Measurements from ENCODE around the gene CAPN15.

Gene CAPN15

GRCh38 chr16:583470-583814, 55.9 kb downstream of the CAPN15 start:
- Histone ChIP-seq H2AFZ (ENCODE audit: low read length) (no peak overlapping the region), H3K4me1 (ENCODE audit: insufficient read depth, low read length, poor library complexity, severe bottlenecking) (no peaks in the 10 kb centered on the region), H3K9me2 (replicated peaks; ENCODE audit: low read depth, low read length) (no peaks in the 10 kb centered on the region), H3K4me3 (ENCODE audit: low read length, poor library complexity, severe bottlenecking) (no peak overlapping the region), H4K20me1 (ENCODE audit: insufficient read depth, low read length, poor library complexity, severe bottlenecking) (no peaks in the 10 kb centered on the region), H3K36me3 (ENCODE audit: insufficient read depth, low read length) (no peaks in the 10 kb centered on the region), H3K4me2 (ENCODE audit: low read depth, low read length, poor library complexity, severe bottlenecking) (no peak overlapping the region), H3K79me2 (ENCODE audit: insufficient read depth, low read length) (peaks cover 11% of the 10 kb centered on the region; the same call in 1 of the 2 replicates), H3K27me3 (ENCODE audit: insufficient read depth, low read length, poor library complexity, severe bottlenecking) (no peaks in the 10 kb centered on the region), H3K9ac (ENCODE audit: low read depth, low read length, poor library complexity, severe bottlenecking) (no peak overlapping the region), H3K9me3 (ENCODE audit: insufficient read depth, low read depth, low read length) (no peaks in the 10 kb centered on the region), H3F3A (ENCODE audit: low read depth) (no peaks in the 10 kb centered on the region)
- no peak for TF ChIP-seq EZH2phosphoT487 (IDR thresholded peaks at IDR 0.05; ENCODE audit: borderline replicate concordance)
- TF ChIP-seq, protein P1, sequence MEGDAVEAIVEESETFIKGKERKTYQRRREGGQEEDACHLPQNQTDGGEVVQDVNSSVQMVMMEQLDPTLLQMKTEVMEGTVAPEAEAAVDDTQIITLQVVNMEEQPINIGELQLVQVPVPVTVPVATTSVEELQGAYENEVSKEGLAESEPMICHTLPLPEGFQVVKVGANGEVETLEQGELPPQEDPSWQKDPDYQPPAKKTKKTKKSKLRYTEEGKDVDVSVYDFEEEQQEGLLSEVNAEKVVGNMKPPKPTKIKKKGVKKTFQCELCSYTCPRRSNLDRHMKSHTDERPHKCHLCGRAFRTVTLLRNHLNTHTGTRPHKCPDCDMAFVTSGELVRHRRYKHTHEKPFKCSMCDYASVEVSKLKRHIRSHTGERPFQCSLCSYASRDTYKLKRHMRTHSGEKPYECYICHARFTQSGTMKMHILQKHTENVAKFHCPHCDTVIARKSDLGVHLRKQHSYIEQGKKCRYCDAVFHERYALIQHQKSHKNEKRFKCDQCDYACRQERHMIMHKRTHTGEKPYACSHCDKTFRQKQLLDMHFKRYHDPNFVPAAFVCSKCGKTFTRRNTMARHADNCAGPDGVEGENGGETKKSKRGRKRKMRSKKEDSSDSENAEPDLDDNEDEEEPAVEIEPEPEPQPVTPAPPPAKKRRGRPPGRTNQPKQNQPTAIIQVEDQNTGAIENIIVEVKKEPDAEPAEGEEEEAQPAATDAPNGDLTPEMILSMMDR (conservative IDR thresholded peaks at IDR 0.05; ENCODE audit: low read length), result no peak

DNA sequence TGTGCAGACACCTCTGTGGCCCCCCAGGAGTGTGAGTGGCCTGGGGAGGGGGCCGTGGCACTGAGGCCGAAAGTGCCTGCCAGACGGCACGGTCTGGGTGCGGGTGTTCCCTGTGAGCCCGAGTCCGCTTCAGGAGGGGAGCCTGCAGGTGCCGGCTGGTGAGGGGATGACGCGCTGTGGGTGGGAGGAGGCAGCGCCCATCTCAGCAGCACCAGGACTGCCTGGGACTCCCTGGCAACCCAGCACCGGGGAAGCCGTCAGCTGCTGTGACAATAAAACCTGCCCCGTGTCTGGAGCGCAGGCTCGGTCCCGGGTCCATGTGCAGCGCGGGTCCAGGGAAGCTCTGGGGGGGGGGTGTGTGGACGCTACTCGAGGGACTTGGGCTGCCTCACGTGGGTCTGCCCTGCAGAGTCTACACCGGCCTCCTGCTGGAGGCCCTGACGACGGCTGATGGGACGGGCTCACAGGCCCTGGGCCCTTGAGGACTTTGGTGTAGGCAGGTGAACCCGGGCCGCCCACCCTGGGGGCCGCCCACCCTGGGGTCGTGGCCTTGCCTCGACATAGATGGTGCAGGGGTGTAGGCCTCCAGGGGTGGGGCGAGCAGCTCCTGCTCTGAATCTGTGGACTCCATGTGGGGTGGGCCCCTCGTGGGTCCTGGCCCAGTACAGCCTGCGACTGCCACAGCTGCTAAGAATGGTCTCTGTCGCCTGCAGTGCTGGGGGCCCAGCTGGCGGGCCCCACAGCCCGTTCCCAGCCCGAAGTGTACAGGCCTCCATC, 56.5 kb downstream of the CAPN15 start:
- peaks cover 11% of the 10 kb centered on the region; the same call in 1 of the 2 replicates for H3K79me2 ChIP-seq (ENCODE audit: insufficient read depth, low read length)
- H3F3A ChIP-seq (ENCODE audit: low read depth), result no peaks in the 10 kb centered on the region
- no peaks in the 10 kb centered on the region for H3K9me2 ChIP-seq (replicated peaks; ENCODE audit: low read depth, low read length)
- H3K4me2 ChIP-seq (ENCODE audit: low read depth, low read length, poor library complexity, severe bottlenecking), result no peak overlapping the region
- no peaks in the 10 kb centered on the region for H3K9me3 ChIP-seq (ENCODE audit: insufficient read depth, low read depth, low read length)
- H3K4me3 ChIP-seq (ENCODE audit: low read length, poor library complexity, severe bottlenecking), result no peak overlapping the region
- H3K36me3 ChIP-seq (ENCODE audit: insufficient read depth, low read length), result no peaks in the 10 kb centered on the region
- no peaks in the 10 kb centered on the region for H3K4me1 ChIP-seq (ENCODE audit: insufficient read depth, low read length, poor library complexity, severe bottlenecking)
- no peaks in the 10 kb centered on the region for H4K20me1 ChIP-seq (ENCODE audit: insufficient read depth, low read length, poor library complexity, severe bottlenecking)
- no peak overlapping the region for H3K9ac ChIP-seq (ENCODE audit: low read depth, low read length, poor library complexity, severe bottlenecking)
- TF ChIP-seq, protein P1 (conservative IDR thresholded peaks at IDR 0.05; ENCODE audit: low read length), result no peak
- no peak for TF ChIP-seq EZH2phosphoT487 (IDR thresholded peaks at IDR 0.05; ENCODE audit: borderline replicate concordance)
- H2AFZ ChIP-seq (ENCODE audit: low read length), result no peak overlapping the region
- no peaks in the 10 kb centered on the region for H3K27me3 ChIP-seq (ENCODE audit: insufficient read depth, low read length, poor library complexity, severe bottlenecking)

DNA sequence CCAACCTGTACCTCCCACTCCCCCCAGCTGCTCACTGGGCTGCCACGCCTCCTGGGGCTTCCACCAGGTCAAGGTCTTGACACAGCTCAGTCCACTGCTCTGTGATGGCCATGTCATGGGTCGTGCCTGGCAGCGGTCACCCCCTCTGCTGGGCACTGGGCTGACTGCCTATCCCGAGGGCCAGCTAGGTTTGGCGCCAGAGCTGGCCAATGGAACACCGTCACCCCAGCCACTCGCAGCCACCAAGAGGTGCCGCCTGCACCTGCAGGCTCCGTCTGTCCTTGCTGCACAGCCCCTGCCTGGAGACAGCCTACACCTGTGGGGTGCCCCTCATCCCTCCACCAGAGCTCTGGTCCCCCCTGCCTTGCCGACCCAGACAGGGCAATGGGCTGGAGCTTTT, 57.8 kb downstream of the CAPN15 start:
- H3K9ac ChIP-seq (ENCODE audit: low read depth, low read length, poor library complexity, severe bottlenecking), result no peak overlapping the region
- H2AFZ ChIP-seq (ENCODE audit: low read length), result no peak overlapping the region
- H3F3A ChIP-seq (ENCODE audit: low read depth), result no peaks in the 10 kb centered on the region
- H3K4me3 ChIP-seq (ENCODE audit: low read length, poor library complexity, severe bottlenecking), result no peak overlapping the region
- no peaks in the 10 kb centered on the region for H3K4me1 ChIP-seq (ENCODE audit: insufficient read depth, low read length, poor library complexity, severe bottlenecking)
- no peaks in the 10 kb centered on the region for H3K9me3 ChIP-seq (ENCODE audit: insufficient read depth, low read depth, low read length)
- H3K4me2 ChIP-seq (ENCODE audit: low read depth, low read length, poor library complexity, severe bottlenecking), result no peak overlapping the region
- H3K79me2 ChIP-seq (ENCODE audit: insufficient read depth, low read length), result peaks cover 14% of the 10 kb centered on the region; the same call in 1 of the 2 replicates
- no peaks in the 10 kb centered on the region for H3K9me2 ChIP-seq (replicated peaks; ENCODE audit: low read depth, low read length)
- TF ChIP-seq EZH2phosphoT487 (IDR thresholded peaks at IDR 0.05; ENCODE audit: borderline replicate concordance), result no peak
- TF ChIP-seq, protein P1 (conservative IDR thresholded peaks at IDR 0.05; ENCODE audit: low read length), result no peak
- H3K27me3 ChIP-seq (ENCODE audit: insufficient read depth, low read length, poor library complexity, severe bottlenecking), result no peaks in the 10 kb centered on the region
- H3K36me3 ChIP-seq (ENCODE audit: insufficient read depth, low read length), result no peaks in the 10 kb centered on the region
- H4K20me1 ChIP-seq (ENCODE audit: insufficient read depth, low read length, poor library complexity, severe bottlenecking), result peaks cover 1% of the 10 kb centered on the region

Data from Loucy (cell line).